ENCODE measurements around the gene KDM2A. TPM values are rescaled to one million over a fixed set of nuclear protein-coding genes. Genes with fewer than 3 reads are reported as not detected.

KDM2A gene
- 62.5 and 65.9 TPM in 2 replicates for total RNA-seq

DNA sequence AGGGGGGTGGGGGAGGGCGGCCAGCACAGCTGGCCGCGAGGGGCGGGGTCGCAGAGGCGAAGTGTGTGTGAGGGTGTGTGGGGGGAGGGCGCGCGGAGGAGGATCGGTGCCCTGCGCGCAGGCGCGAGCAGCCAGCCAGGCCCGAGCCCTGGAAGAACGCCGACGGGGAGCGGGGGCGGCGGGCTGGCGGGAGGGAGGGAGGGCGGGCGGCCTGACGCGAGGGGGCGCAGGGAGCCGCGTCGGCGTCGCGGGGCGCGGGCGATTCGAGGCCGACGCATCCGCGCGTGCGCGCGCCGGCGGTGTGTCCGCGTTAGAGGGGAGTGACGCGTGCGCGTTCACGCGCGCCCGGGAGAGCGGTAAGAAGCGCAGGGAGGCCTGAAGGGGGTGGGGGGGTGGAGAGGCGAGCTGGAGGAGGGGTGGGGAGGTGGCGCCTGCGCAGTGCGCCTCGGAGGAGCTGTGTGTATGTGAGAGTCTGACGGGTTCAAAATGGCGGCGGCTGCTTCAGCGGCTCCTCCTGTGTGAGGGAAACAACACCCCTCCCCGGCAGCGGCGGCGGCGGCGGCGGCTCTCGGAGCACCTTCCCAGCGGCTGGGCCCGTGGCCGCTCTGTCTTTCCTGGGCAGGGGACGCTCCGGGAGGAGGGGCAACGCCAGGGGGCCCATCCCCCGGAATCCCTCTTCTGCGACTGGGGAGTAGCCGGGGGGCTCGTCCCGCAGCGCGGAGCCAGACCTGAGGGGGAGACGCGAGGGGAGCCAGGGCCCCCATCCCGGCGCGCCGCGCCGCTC is at the start of gene KDM2A:
Gene KDM2A (plus strand): TSS at position 463 of the 784 bp plus-strand sequence. CDS start 2,054 bp downstream, outside the sequence.
- TF ChIP-seq, protein P1, sequence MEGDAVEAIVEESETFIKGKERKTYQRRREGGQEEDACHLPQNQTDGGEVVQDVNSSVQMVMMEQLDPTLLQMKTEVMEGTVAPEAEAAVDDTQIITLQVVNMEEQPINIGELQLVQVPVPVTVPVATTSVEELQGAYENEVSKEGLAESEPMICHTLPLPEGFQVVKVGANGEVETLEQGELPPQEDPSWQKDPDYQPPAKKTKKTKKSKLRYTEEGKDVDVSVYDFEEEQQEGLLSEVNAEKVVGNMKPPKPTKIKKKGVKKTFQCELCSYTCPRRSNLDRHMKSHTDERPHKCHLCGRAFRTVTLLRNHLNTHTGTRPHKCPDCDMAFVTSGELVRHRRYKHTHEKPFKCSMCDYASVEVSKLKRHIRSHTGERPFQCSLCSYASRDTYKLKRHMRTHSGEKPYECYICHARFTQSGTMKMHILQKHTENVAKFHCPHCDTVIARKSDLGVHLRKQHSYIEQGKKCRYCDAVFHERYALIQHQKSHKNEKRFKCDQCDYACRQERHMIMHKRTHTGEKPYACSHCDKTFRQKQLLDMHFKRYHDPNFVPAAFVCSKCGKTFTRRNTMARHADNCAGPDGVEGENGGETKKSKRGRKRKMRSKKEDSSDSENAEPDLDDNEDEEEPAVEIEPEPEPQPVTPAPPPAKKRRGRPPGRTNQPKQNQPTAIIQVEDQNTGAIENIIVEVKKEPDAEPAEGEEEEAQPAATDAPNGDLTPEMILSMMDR (IDR thresholded peaks at IDR 0.05; ENCODE audit: extremely low read depth, low read depth, low read length), result no peak
- H4K20me1 ChIP-seq (ENCODE audit: insufficient read depth, low read length), result peaks cover 39% of the 10 kb centered on the region
- H3K36me3 ChIP-seq (ENCODE audit: insufficient read depth, low read length), result peaks cover 12% of the 10 kb centered on the region
- H3K9me3 ChIP-seq (ENCODE audit: low read depth, low read length), result no peaks in the 10 kb centered on the region
- H3K4me2 ChIP-seq (ENCODE audit: insufficient read depth, low read length), result peak within 1 kb of the TSS; percentile 84
- DNase-seq (ENCODE audit: insufficient read length, low spot score, missing footprints), result peak; percentile 100
- peaks cover 48% of the 10 kb centered on the region for H3K79me2 ChIP-seq (ENCODE audit: insufficient read depth, low read length)
- peak within 1 kb of the TSS; percentile 93 for H3K4me3 ChIP-seq (ENCODE audit: insufficient read depth, low read length)
- peaks cover 23% of the 10 kb centered on the region for H3K4me1 ChIP-seq (ENCODE audit: insufficient read depth, low read length)
- peak within 1 kb of the TSS; percentile 76 for H2AFZ ChIP-seq (ENCODE audit: low read length)
- no peaks in the 10 kb centered on the region for H3K27me3 ChIP-seq (ENCODE audit: insufficient read depth, low read length)
- H3K27ac ChIP-seq (ENCODE audit: low read depth, low read length), result peak within 1 kb of the TSS; percentile 73

DNA sequence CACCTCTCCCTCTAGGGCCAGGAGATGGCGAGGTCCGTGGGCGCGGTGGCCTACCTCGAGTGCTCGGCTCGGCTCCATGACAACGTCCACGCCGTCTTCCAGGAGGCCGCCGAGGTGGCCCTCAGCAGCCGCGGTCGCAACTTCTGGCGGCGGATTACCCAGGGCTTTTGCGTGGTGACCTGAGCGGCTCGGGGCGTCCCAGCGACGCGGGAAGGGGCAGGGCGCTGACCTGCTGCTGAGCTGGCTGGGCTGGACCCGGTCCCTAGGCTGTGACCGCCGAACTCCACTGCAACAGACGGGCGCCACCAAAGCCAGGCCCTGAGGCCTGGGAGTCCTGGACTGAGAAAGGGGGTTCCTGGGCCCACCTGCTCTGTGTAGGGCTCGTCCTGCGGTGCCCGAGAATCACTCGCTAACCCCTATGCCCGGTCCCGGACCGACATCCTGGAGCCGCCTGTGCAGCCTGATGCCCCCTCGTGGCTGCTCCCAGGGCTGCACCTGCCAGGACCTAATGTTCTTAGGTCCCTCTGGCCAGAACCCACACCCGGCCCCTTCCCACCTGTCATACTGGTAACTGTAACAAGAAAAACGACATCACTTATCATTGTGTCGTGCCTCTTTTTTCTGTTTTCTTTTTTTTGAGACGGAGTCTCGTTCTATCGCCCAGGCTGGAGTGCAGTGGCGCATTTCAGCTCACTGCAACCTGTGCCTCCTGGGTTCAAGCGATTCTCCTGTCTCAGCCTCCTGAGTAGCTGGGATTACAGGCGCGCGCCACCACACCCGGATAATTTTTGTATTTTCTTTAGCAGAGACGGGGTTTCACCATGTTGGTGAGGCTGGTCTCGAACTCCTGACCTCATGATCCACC is 47.4 kb upstream of the KDM2A start:
- H3K4me2 ChIP-seq (ENCODE audit: insufficient read depth, low read length), result no peak overlapping the region
- peak; percentile 98 for DNase-seq (ENCODE audit: insufficient read length, low spot score, missing footprints)
- H2AFZ ChIP-seq (ENCODE audit: low read length), result no peak overlapping the region
- H3K27me3 ChIP-seq (ENCODE audit: insufficient read depth, low read length), result no peaks in the 10 kb centered on the region
- TF ChIP-seq, protein P1 (IDR thresholded peaks at IDR 0.05; ENCODE audit: extremely low read depth, low read depth, low read length), result peak; percentile 69
- H3K27ac ChIP-seq (ENCODE audit: low read depth, low read length), result no peak overlapping the region
- no peak overlapping the region for H3K4me3 ChIP-seq (ENCODE audit: insufficient read depth, low read length)
- no peaks in the 10 kb centered on the region for H3K79me2 ChIP-seq (ENCODE audit: insufficient read depth, low read length)
- no peaks in the 10 kb centered on the region for H3K4me1 ChIP-seq (ENCODE audit: insufficient read depth, low read length)
- H3K9me3 ChIP-seq (ENCODE audit: low read depth, low read length), result no peaks in the 10 kb centered on the region
- H3K36me3 ChIP-seq (ENCODE audit: insufficient read depth, low read length), result no peaks in the 10 kb centered on the region
- H4K20me1 ChIP-seq (ENCODE audit: insufficient read depth, low read length), result no peaks in the 10 kb centered on the region

DNA sequence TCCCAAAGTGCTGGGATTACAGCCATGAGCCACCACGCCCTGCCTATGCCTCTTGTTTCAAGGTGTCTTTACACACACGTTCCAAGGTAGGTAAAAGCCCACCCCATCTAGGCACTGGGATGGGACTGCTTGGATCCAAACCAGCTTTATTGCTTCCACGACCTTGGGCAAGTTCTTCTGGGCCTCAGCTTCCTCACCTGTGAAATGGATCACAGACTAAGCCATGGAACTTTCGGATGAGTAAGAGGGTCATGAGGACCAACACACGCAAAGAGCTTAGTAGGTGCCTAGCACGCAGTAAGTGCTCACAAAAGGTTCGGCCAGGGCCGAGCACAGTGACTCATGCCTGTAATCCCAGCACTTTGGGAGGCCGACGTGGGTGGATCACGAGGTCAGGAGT is 46.8 kb upstream of the KDM2A start:
- TF ChIP-seq, protein P1 (IDR thresholded peaks at IDR 0.05; ENCODE audit: extremely low read depth, low read depth, low read length), result no peak

DNA sequence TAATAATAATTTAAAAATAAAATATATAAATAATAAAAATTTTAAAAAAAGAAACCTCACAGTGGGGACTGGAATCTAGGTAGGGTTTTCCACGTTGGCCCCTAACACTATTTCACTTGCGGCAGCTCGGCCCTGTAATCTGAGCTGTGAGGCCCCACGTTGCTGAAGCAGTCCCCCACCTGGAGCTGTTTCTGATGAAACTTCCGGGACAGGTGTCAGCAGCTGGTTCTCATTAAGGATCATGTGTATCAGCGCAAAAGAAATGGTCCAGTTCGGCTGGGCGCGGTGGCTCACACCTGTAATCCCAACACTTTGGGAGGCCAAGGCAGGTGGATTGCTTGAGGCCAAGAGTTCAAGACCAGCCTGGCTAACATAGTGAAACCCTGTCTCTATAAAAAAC is 45.2 kb upstream of the KDM2A start:
- Histone ChIP-seq H2AFZ (ENCODE audit: low read length) (no peak overlapping the region), H3K9me3 (ENCODE audit: low read depth, low read length) (no peaks in the 10 kb centered on the region), H3K27me3 (ENCODE audit: insufficient read depth, low read length) (no peaks in the 10 kb centered on the region), H3K4me3 (ENCODE audit: insufficient read depth, low read length) (no peak overlapping the region), H3K36me3 (ENCODE audit: insufficient read depth, low read length) (no peaks in the 10 kb centered on the region), H3K79me2 (ENCODE audit: insufficient read depth, low read length) (no peaks in the 10 kb centered on the region), H4K20me1 (ENCODE audit: insufficient read depth, low read length) (no peaks in the 10 kb centered on the region), H3K27ac (ENCODE audit: low read depth, low read length) (no peak overlapping the region), H3K4me2 (ENCODE audit: insufficient read depth, low read length) (no peak overlapping the region), H3K4me1 (ENCODE audit: insufficient read depth, low read length) (peaks cover 8% of the 10 kb centered on the region)
- peak; percentile 5 for DNase-seq (ENCODE audit: insufficient read length, low spot score, missing footprints)
- TF ChIP-seq, protein P1 (IDR thresholded peaks at IDR 0.05; ENCODE audit: extremely low read depth, low read depth, low read length), result no peak

More for the DNA sequence above, 46.8 kb upstream of the KDM2A start:
- Histone ChIP-seq H3K36me3 (ENCODE audit: insufficient read depth, low read length) (no peaks in the 10 kb centered on the region), H3K27me3 (ENCODE audit: insufficient read depth, low read length) (no peaks in the 10 kb centered on the region), H3K4me1 (ENCODE audit: insufficient read depth, low read length) (no peaks in the 10 kb centered on the region), H3K9me3 (ENCODE audit: low read depth, low read length) (no peaks in the 10 kb centered on the region), H4K20me1 (ENCODE audit: insufficient read depth, low read length) (no peaks in the 10 kb centered on the region), H3K27ac (ENCODE audit: low read depth, low read length) (no peak overlapping the region), H3K4me2 (ENCODE audit: insufficient read depth, low read length) (no peak overlapping the region), H3K4me3 (ENCODE audit: insufficient read depth, low read length) (no peak overlapping the region), H3K79me2 (ENCODE audit: insufficient read depth, low read length) (no peaks in the 10 kb centered on the region), H2AFZ (ENCODE audit: low read length) (no peak overlapping the region)
- peak; percentile 57 for DNase-seq (ENCODE audit: insufficient read length, low spot score, missing footprints)

Measured in osteoblast (primary cell).